HepG2 (cell line): Measurements from ENCODE around the gene HIPK3. TPM values are rescaled to one million over a fixed set of nuclear protein-coding genes. Genes with fewer than 3 reads are reported as not detected.

ENCODE experiments used
- ATAC-seq: fragments of 200-7000 bp; cut with Tn5 transposase; 3 replicates; pipeline ENCODE4 v1.9.1; 2020; ENCODE audit warnings: mild to moderate bottlenecking, moderate library complexity
- BruUV-seq: library from RNA; stranded (reverse); fragments of 400-500 nt; replicated peaks from 2 replicates; lab custom pipeline; 2021; lab: Mats Ljungman, UMichigan
- CTCF ChIA-PET: fragments of 300-600 bp; formaldehyde crosslinking; extraction: SDS; loops from one replicate; lab custom pipeline; 2021; ENCODE audit warnings: low total read pairs, inconsistent platforms, low intra/inter-chr PET ratio; lab: Yijun Ruan, JAX
- POLR2A ChIA-PET: fragments of 350-600 bp; sonication (Branson Sonifier 250); formaldehyde crosslinking; loops from one replicate; lab custom pipeline; 2020; ENCODE audit warnings: antibody characterized with exemption, inconsistent platforms; lab: Yijun Ruan, JAX
- DNase-seq: peaks from one replicate; pipeline ENCODE4 v3.0.0-alpha.2; 2015; ENCODE audit warnings: low spot score
- FAIRE-seq: peaks from 3 replicates; lab custom pipeline; 2011; peaks lifted over from hg19 to GRCh38; lab: Jason Lieb, UNC
- H2AFZ ChIP-seq: one replicate; pipeline ENCODE4 v1.6.1; 2011; ENCODE audit warnings: low read length, inconsistent platforms
- H3K27ac ChIP-seq: fragments of 300-600 bp; 3 replicates; pipeline ENCODE4 v1.8.0; 2011; ENCODE audit warnings: mixed run types, mild to moderate bottlenecking, mixed read lengths, low read length, inconsistent platforms; ENCODE audit not compliant: insufficient read depth; ENCODE audit errors: extremely low read length
- H3K27me3 ChIP-seq, 2 experiments: fragments of 200-600 bp in 1 of 2; 2 replicates in 1 of 2; 3 replicates in 1 of 2; pipeline versions ENCODE4 v1.6.0 to v1.8.0; 2011; ENCODE audit warnings: low read length in 2 of 2, mild to moderate bottlenecking in 2 of 2, moderate library complexity in 2 of 2, inconsistent platforms in 1 of 2; ENCODE audit not compliant: insufficient read depth in 2 of 2, control insufficient read depth in 1 of 2
- H3K36me3 ChIP-seq, 2 experiments: fragments of 200-600 bp in 1 of 2; replicated peaks in 1 of 2; 2 replicates in 1 of 2; 3 replicates in 1 of 2; pipeline versions ENCODE4 v1.5.1 to v1.8.0; 2011; ENCODE audit warnings: low read length in 2 of 2, inconsistent platforms in 1 of 2; ENCODE audit not compliant: insufficient read depth in 2 of 2, control insufficient read depth in 1 of 2
- H3K4me1 ChIP-seq: 2 replicates; pipeline ENCODE4 v1.5.1; 2012; ENCODE audit warnings: low read length, inconsistent platforms; ENCODE audit not compliant: insufficient read depth
- H3K4me2 ChIP-seq: 2 replicates; pipeline ENCODE4 v1.6.0; 2011; ENCODE audit warnings: low read depth, low read length, inconsistent platforms
- H3K4me3 ChIP-seq, 3 experiments: fragments of 200-600 bp in 1 of 3; sonication (generic), shearing (Covaris generic) in 1 of 3; replicated peaks in 1 of 3; 2 replicates each; pipeline ENCODE4 v1.5.1; 2011 to 2016; ENCODE audit warnings: low read length in 3 of 3, inconsistent platforms in 2 of 3, low read depth in 2 of 3, mild to moderate bottlenecking in 2 of 3, control low read depth in 1 of 3, mixed read lengths in 1 of 3; ENCODE audit not compliant: insufficient read depth in 1 of 3
- H3K79me2 ChIP-seq: one replicate; pipeline ENCODE4 v1.6.1; 2011; ENCODE audit warnings: low read length, inconsistent platforms; ENCODE audit not compliant: insufficient read depth
- H3K9ac ChIP-seq: 2 replicates; pipeline ENCODE4 v1.6.0; 2011; ENCODE audit warnings: mild to moderate bottlenecking, low read depth, low read length, inconsistent platforms; ENCODE audit not compliant: insufficient read depth
- H3K9me3 ChIP-seq: 2 replicates; pipeline ENCODE4 v1.5.1; 2012; ENCODE audit warnings: mild to moderate bottlenecking, low read length
- H4K20me1 ChIP-seq: 2 replicates; pipeline ENCODE4 v1.6.0; 2011; ENCODE audit warnings: inconsistent platforms, mild to moderate bottlenecking, low read length, moderate library complexity; ENCODE audit not compliant: insufficient read depth
- ARNT ChIP-seq: fragments of 450-650 bp; IDR thresholded peaks from 2 replicates; pipeline ENCODE4 v1.6.1; 2017
- CBX1 ChIP-seq: IDR thresholded peaks from one replicate; pipeline ENCODE4 v1.6.1; 2016; ENCODE audit warnings: antibody characterized with exemption, low read depth
- CEBPB ChIP-seq: IDR thresholded peaks from 2 replicates; pipeline ENCODE4 v1.6.1; 2011; ENCODE audit warnings: low read depth, low read length, improper control_type of control experiment, borderline replicate concordance
- KDM1A ChIP-seq: IDR thresholded peaks from 2 replicates; pipeline ENCODE4 v1.6.1; 2016; ENCODE audit warnings: missing compliant biosample characterization
- MAF1 ChIP-seq: sonication (generic); formaldehyde crosslinking; IDR thresholded peaks from 2 replicates; pipeline ENCODE4 v1.5.0; 2020; ENCODE audit warnings: missing genetic modification reagents, borderline replicate concordance
- MIXL1 ChIP-seq: IDR thresholded peaks from 2 replicates; pipeline ENCODE4 v1.6.1; 2016
- SIX1 ChIP-seq: sonication (generic); formaldehyde crosslinking; IDR thresholded peaks from 2 replicates; pipeline ENCODE4 v1.4.0; 2020; ENCODE audit warnings: missing genetic modification reagents, borderline replicate concordance
- TRIM24 ChIP-seq: sonication (generic); formaldehyde crosslinking; IDR thresholded peaks from 2 replicates; pipeline ENCODE4 v1.8.0; 2022; ENCODE audit warnings: mild to moderate bottlenecking, missing genetic modification reagents
- ZNF160 ChIP-seq: sonication (generic); formaldehyde crosslinking; IDR thresholded peaks from 2 replicates; pipeline ENCODE4 v1.8.0; 2022; ENCODE audit warnings: mild to moderate bottlenecking, inconsistent platforms, missing genetic modification reagents
- WGBS: methylation state at CpG from one replicate; pipeline ENCODE4 v1.1.6; 2017; ENCODE audit warnings: low lambda C conversion rate; 5-methylcytosine and 5-hydroxymethylcytosine counted together
- in situ Hi-C: cut with HindIII; loops from 2 replicates; pipeline ENCODE4 v1.10.0; 2017; ENCODE audit warnings: low pct_unique_long_range_greater_than_20kb; ENCODE audit not compliant: extremely low pct_ligation_motif_present
- intact Hi-C: fragments of 100-400 bp; cut with micrococcal nuclease; formaldehyde crosslinking; loops from one replicate; pipeline ENCODE4 v1.10.0; 2022; ENCODE audit not compliant: unreplicated experiment
- polyA plus RNA-seq, 8 experiments: library from polyadenylated mRNA; depleted of rRNA in 3 of 8; stranded (reverse) in 7 of 8; unstranded in 1 of 8; fragments of >200 nt; fragmentation: Illumina TruSeq in 4 of 8; extraction: Trizol in 4 of 8; gene quantifications; 2 replicates each; pipeline versions ENCODE4 v1.2.1 to v1.2.3, GENCODE V29; 2011 to 2016; ENCODE audit warnings: low read depth in 4 of 8, missing spikeins in 1 of 8, mixed read lengths in 1 of 8; ENCODE audit not compliant: insufficient read depth in 1 of 8
- total RNA-seq, 5 experiments: library from RNA; depleted of rRNA; stranded (reverse); fragments of >200 nt; fragmentation: Illumina TruSeq; extraction: Trizol; gene quantifications; 2 replicates each; pipeline ENCODE4 v1.2.3, GENCODE V29; 2016; ENCODE audit warnings: low read depth in 1 of 5
- TF ChIP-seq, protein P1 (sequence below): sonication (generic); formaldehyde crosslinking; IDR thresholded peaks from 2 replicates; pipeline ENCODE4 v1.5.1; 2020; ENCODE audit warnings: missing genetic modification reagents, mild to moderate bottlenecking, borderline replicate concordance

HIPK3 gene
- total and polyA plus RNA-seq, 2 of the 13 experiments (the other 11 are each of a cell fraction or from before 2014, with no cell fraction given), result 20.5 to 44.3 TPM

- no peaks in the 10 kb centered on the region for H4K20me1 ChIP-seq
- H3K27ac ChIP-seq, result no peak overlapping the region
- ChIA-PET POLR2A (no interaction called here), CTCF (no interaction called here)
- H3K9me3 ChIP-seq, result no peaks in the 10 kb centered on the region
- 100% methylated on average over 1 of the region's 1 CpG for WGBS
- no peak for TF ChIP-seq ZNF160 (CRISPR knock-in tag)
- TF ChIP-seq CEBPB, result no peak
- no peak for TF ChIP-seq KDM1A (CRISPR knock-in tag)
- TF ChIP-seq TRIM24 (CRISPR knock-in tag), result no peak
- no peak for TF ChIP-seq SIX1
- no peak for TF ChIP-seq ARNT
- no peak for TF ChIP-seq CBX1
- TF ChIP-seq, protein P1, sequence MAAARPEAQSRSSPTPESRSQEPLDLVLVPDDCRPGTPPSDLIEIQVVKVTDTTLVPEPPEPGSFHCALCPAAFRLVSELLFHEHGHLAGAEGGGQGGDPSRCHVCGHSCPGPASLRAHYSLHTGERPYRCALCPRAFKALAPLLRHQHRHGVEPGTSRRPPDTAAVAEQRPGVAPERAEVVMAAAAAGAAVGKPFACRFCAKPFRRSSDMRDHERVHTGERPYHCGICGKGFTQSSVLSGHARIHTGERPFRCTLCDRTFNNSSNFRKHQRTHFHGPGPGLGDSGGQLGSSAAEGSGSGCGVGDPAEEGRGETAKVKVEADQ (CRISPR knock-in tag), result no peak
- no peak for TF ChIP-seq MAF1 (CRISPR knock-in tag)
- no peak for TF ChIP-seq MIXL1
- intact Hi-C loops (no loop called here), in situ Hi-C loops (no loop called here)
- ATAC-seq, result no peak
- no peaks in the 10 kb centered on the region for H3K27me3 ChIP-seq
- H3K4me3 ChIP-seq, result no peak overlapping the region
- no peak for DNase-seq
- H3K4me2 ChIP-seq, result no peak overlapping the region
- H3K36me3 ChIP-seq, result peaks cover 0 to 14% of the 10 kb centered on the region in 2 experiments; a peak in 2 of 5 replicates
- no peak for FAIRE-seq
- H3K9ac ChIP-seq, result no peak overlapping the region
- peaks cover 17% of the 10 kb centered on the region for H3K79me2 ChIP-seq
- H3K4me1 ChIP-seq, result no peaks in the 10 kb centered on the region
- BruUV-seq, result no TSS peak
- no peak overlapping the region for H2AFZ ChIP-seq
Measured at GRCh38 chr11:33290319-33290718, 33.1 kb downstream of the HIPK3 start.
